WTC11 (cell line): ENCODE results near the gene LCLAT1. TPM values are rescaled to one million over a fixed set of nuclear protein-coding genes. Genes with fewer than 3 reads are reported as not detected.

Experiments
- ATAC-seq: fragments of 200-7000 bp; cut with Tn5 transposase; 2 replicates; pipeline ENCODE4 v1.10.0; 2021; ENCODE audit warnings: mild to moderate bottlenecking, moderate library complexity
- CTCF ChIA-PET: fragments of 300-600 bp; sonication (Branson Sonifier 250); formaldehyde crosslinking; loops from one replicate; lab custom pipeline; 2021; ENCODE audit warnings: antibody characterized with exemption; lab: Charles Lee
- POLR2A ChIA-PET: fragments of 350-600 bp; sonication (Branson Sonifier 250); formaldehyde crosslinking; loops from one replicate; lab custom pipeline; 2021; ENCODE audit warnings: antibody characterized with exemption; lab: Charles Lee
- DNase-seq: peaks from one replicate; pipeline ENCODE4 v3.0.0; 2021; ENCODE audit warnings: low spot score
- H3K27ac Mint-ChIP-seq: 2 replicates; pipeline ENCODE4 v1.8.0; 2021; ENCODE audit warnings: mixed read lengths
- H3K27me3 Mint-ChIP-seq: 2 replicates; pipeline ENCODE4 v1.8.0; 2021; ENCODE audit warnings: low read depth, mild to moderate bottlenecking, moderate library complexity, mixed read lengths
- H3K36me3 Mint-ChIP-seq: 2 replicates; pipeline ENCODE4 v1.8.0; 2021; ENCODE audit warnings: mixed read lengths
- H3K4me1 Mint-ChIP-seq: 2 replicates; pipeline ENCODE4 v1.8.0; 2022; ENCODE audit warnings: mixed read lengths
- H3K4me3 Mint-ChIP-seq: 2 replicates; pipeline ENCODE4 v1.8.0; 2021; ENCODE audit warnings: mild to moderate bottlenecking, moderate library complexity, mixed read lengths
- H3K9me3 Mint-ChIP-seq: 2 replicates; pipeline ENCODE4 v1.8.0; 2021; ENCODE audit warnings: mixed read lengths
- CBFB ChIP-seq: sonication (generic); formaldehyde crosslinking; IDR thresholded peaks from 2 replicates; pipeline ENCODE4 v1.8.1; 2022; ENCODE audit warnings: mild to moderate bottlenecking, low read depth, missing genetic modification reagents
- ESRRA ChIP-seq: sonication (generic); formaldehyde crosslinking; IDR thresholded peaks from 2 replicates; pipeline ENCODE4 v1.8.1; 2022; ENCODE audit warnings: mild to moderate bottlenecking, missing genetic modification reagents, borderline replicate concordance
- NFYB ChIP-seq: sonication (generic); formaldehyde crosslinking; conservative IDR thresholded peaks from 2 replicates; pipeline ENCODE4 v1.8.0; 2022; ENCODE audit warnings: low read depth, missing genetic modification reagents
- PRRX2 ChIP-seq: fragments of 250-450 bp; sonication (Bioruptor Pico); IDR thresholded peaks from 2 replicates; pipeline ENCODE4 v1.8.0; 2021; ENCODE audit warnings: mild to moderate bottlenecking
- RELA ChIP-seq: sonication (generic); formaldehyde crosslinking; IDR thresholded peaks from 2 replicates; pipeline ENCODE4 v1.8.1; 2022; ENCODE audit warnings: missing genetic modification reagents, mild to moderate bottlenecking, borderline replicate concordance
- RORB ChIP-seq: fragments of 250-450 bp; sonication (Bioruptor Pico); IDR thresholded peaks from 2 replicates; pipeline ENCODE4 v1.9.0; 2021; ENCODE audit warnings: mild to moderate bottlenecking
- SOX15 ChIP-seq: fragments of 250-450 bp; sonication (Bioruptor Pico); IDR thresholded peaks from 2 replicates; pipeline ENCODE4 v1.9.0; 2021; ENCODE audit warnings: mild to moderate bottlenecking
- TCF7 ChIP-seq: sonication (generic); formaldehyde crosslinking; IDR thresholded peaks from 2 replicates; pipeline ENCODE4 v1.8.0; 2022; ENCODE audit warnings: mild to moderate bottlenecking, low read depth, missing genetic modification reagents, moderate library complexity
- TEAD4 ChIP-seq: sonication (generic); formaldehyde crosslinking; IDR thresholded peaks from 2 replicates; pipeline ENCODE4 v1.8.0; 2022; ENCODE audit warnings: mild to moderate bottlenecking, missing genetic modification reagents
- ZNF423 ChIP-seq: fragments of 250-450 bp; sonication (Bioruptor Pico); IDR thresholded peaks from 2 replicates; pipeline ENCODE4 v2.1.2; 2022; ENCODE audit warnings: mild to moderate bottlenecking, moderate library complexity
- total RNA-seq: library from RNA; stranded (reverse); gene quantifications from 3 replicates; pipeline ENCODE4 v1.2.3, GENCODE V29; 2021
- TF ChIP-seq, protein P1 (sequence below): fragments of 250-450 bp; sonication (Bioruptor Pico); IDR thresholded peaks from 2 replicates; pipeline ENCODE4 v1.8.0; 2021; ENCODE audit warnings: mild to moderate bottlenecking
- TF ChIP-seq, protein P2 (sequence below): sonication (generic); formaldehyde crosslinking; IDR thresholded peaks from 2 replicates; pipeline ENCODE4 v1.8.0; 2022; ENCODE audit warnings: mild to moderate bottlenecking, missing genetic modification reagents
- TF ChIP-seq, protein P3 (sequence below): sonication (generic); formaldehyde crosslinking; IDR thresholded peaks from 2 replicates; pipeline ENCODE4 v1.8.0; 2023; ENCODE audit warnings: missing genetic modification reagents, mild to moderate bottlenecking, borderline replicate concordance
- TF ChIP-seq, protein P4 (sequence below): sonication (generic); formaldehyde crosslinking; IDR thresholded peaks from 2 replicates; pipeline ENCODE4 v1.8.1; 2023; ENCODE audit warnings: mild to moderate bottlenecking, missing genetic modification reagents, moderate library complexity
- TF ChIP-seq, protein P5 (sequence below): fragments of 200-600 bp; IDR thresholded peaks from 2 replicates; pipeline ENCODE4 v1.8.0; 2022; ENCODE audit warnings: antibody characterized with exemption
- TF ChIP-seq, protein P6 (sequence below): sonication (generic); formaldehyde crosslinking; IDR thresholded peaks from 2 replicates; pipeline ENCODE4 v1.8.1; 2023; ENCODE audit warnings: mild to moderate bottlenecking, missing genetic modification reagents
- TF ChIP-seq, protein P7 (sequence below): sonication (generic); formaldehyde crosslinking; IDR thresholded peaks from 2 replicates; pipeline ENCODE4 v1.8.1; 2023; ENCODE audit warnings: mild to moderate bottlenecking, missing genetic modification reagents, moderate library complexity

LCLAT1 gene
- total RNA-seq, 1 experiment from 2014 or later = 22.3 TPM

DNA sequence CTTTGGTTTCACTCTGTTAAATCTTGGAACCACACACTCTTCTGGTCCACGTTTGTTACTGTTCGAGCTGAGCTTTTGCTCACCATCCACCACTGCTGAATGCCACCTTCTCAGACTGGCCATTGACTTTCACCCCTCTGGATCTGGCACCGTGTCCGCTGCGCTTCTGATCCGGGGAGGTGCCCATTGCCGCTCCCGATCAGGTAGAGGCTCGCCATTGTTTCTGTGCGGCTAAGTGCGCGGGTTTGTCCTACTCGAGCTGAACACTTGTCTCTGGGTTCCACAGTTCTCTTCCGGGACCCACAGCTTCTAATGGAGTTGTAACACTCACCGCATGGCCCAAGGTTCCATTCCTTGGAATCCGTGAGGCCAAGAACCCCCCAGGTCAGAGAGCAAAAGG, 72.8 kb downstream of the LCLAT1 start (continued):
- TF ChIP-seq TCF7 (CRISPR knock-in tag) (no peak), TEAD4 (CRISPR knock-in tag) (no peak)
- TF ChIP-seq, all 79 proteins: peak for 0

DNA sequence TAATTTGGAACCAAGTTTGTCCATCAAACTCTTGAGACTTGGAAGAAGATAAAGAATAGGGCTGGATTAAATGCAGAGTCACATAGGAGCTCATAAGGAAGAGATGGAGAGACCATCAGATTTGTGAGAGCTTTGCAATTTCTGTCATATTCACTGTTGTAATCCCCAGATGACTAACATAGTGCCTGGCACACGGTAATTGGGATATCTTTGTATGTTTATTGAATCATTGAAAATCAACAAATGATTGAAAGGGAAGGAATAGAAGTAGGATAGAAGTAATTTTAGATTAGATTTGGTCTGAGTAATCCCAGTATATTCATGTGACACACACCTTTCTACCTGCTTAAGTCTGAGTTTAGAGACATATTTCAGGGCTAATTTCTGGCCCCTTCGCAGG, 75.4 kb downstream of the LCLAT1 start:
- ChIA-PET CTCF (interaction anchor here (0.6 to 1.3 kb wide), 2 partner anchors 17 to 189 kb away, joined by 3 to 6 read pairs; no protein-coding TSS in a partner anchor), POLR2A (no interaction called here)
- Mint-ChIP-seq H3K9me3 (peaks cover 36% of the 10 kb centered on the region), H3K27ac (no peak overlapping the region), H3K4me3 (no peak overlapping the region), H3K4me1 (peaks cover 11% of the 10 kb centered on the region)
- DNase-seq (no peak), ATAC-seq (no peak)
- TF ChIP-seq, protein P1, sequence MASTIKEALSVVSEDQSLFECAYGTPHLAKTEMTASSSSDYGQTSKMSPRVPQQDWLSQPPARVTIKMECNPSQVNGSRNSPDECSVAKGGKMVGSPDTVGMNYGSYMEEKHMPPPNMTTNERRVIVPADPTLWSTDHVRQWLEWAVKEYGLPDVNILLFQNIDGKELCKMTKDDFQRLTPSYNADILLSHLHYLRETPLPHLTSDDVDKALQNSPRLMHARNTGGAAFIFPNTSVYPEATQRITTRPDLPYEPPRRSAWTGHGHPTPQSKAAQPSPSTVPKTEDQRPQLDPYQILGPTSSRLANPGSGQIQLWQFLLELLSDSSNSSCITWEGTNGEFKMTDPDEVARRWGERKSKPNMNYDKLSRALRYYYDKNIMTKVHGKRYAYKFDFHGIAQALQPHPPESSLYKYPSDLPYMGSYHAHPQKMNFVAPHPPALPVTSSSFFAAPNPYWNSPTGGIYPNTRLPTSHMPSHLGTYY (CRISPR knock-in tag) = no peak
- TF ChIP-seq PRRX2 (CRISPR knock-in tag) (no peak), RORB (CRISPR knock-in tag) (no peak)
- TF ChIP-seq, protein P2, sequence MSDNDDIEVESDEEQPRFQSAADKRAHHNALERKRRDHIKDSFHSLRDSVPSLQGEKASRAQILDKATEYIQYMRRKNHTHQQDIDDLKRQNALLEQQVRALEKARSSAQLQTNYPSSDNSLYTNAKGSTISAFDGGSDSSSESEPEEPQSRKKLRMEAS = no peak
- TF ChIP-seq, protein P3, sequence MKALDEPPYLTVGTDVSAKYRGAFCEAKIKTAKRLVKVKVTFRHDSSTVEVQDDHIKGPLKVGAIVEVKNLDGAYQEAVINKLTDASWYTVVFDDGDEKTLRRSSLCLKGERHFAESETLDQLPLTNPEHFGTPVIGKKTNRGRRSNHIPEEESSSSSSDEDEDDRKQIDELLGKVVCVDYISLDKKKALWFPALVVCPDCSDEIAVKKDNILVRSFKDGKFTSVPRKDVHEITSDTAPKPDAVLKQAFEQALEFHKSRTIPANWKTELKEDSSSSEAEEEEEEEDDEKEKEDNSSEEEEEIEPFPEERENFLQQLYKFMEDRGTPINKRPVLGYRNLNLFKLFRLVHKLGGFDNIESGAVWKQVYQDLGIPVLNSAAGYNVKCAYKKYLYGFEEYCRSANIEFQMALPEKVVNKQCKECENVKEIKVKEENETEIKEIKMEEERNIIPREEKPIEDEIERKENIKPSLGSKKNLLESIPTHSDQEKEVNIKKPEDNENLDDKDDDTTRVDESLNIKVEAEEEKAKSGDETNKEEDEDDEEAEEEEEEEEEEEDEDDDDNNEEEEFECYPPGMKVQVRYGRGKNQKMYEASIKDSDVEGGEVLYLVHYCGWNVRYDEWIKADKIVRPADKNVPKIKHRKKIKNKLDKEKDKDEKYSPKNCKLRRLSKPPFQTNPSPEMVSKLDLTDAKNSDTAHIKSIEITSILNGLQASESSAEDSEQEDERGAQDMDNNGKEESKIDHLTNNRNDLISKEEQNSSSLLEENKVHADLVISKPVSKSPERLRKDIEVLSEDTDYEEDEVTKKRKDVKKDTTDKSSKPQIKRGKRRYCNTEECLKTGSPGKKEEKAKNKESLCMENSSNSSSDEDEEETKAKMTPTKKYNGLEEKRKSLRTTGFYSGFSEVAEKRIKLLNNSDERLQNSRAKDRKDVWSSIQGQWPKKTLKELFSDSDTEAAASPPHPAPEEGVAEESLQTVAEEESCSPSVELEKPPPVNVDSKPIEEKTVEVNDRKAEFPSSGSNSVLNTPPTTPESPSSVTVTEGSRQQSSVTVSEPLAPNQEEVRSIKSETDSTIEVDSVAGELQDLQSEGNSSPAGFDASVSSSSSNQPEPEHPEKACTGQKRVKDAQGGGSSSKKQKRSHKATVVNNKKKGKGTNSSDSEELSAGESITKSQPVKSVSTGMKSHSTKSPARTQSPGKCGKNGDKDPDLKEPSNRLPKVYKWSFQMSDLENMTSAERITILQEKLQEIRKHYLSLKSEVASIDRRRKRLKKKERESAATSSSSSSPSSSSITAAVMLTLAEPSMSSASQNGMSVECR (CRISPR knock-in tag) = no peak
- TF ChIP-seq, all 79 proteins: peak for 0
- no peaks in the 10 kb centered on the region for H3K27me3 Mint-ChIP-seq
- peaks cover 37% of the 10 kb centered on the region for H3K36me3 Mint-ChIP-seq

DNA sequence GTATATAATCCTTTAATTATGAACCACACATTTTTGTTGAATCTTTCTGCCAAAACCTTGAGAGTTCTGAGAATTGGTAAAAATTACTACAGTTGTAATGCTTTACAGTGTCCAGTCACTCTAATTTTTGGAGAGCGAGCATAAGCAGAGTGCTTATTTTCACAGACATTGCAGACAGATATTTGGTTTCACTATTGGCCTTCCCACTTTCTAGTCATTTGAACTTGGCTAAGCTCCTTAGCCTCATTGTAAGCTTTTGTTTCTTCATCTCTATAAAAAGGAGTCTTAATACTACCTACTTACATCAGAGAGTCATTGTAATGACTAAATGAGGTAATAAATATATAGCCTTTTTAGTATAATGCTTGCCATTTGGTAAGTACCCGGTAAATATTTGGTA, 80.4 kb downstream of the LCLAT1 start:
- no peak overlapping the region for H3K4me3 Mint-ChIP-seq
- CTCF ChIA-PET = no interaction called here
- H3K27ac Mint-ChIP-seq = no peak overlapping the region
- H3K4me1 Mint-ChIP-seq = peaks cover 9% of the 10 kb centered on the region
- no peaks in the 10 kb centered on the region for H3K36me3 Mint-ChIP-seq
- H3K9me3 Mint-ChIP-seq = no peaks in the 10 kb centered on the region
- H3K27me3 Mint-ChIP-seq = no peaks in the 10 kb centered on the region
- no peak for DNase-seq
- POLR2A ChIA-PET = no interaction called here
- no peak for ATAC-seq
- TF ChIP-seq, protein P4, sequence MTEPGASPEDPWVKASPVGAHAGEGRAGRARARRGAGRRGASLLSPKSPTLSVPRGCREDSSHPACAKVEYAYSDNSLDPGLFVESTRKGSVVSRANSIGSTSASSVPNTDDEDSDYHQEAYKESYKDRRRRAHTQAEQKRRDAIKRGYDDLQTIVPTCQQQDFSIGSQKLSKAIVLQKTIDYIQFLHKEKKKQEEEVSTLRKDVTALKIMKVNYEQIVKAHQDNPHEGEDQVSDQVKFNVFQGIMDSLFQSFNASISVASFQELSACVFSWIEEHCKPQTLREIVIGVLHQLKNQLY (CRISPR knock-in tag) = no peak
- TF ChIP-seq SOX15 (no peak), TCF7 (CRISPR knock-in tag) (no peak), CBFB (CRISPR knock-in tag) (no peak), RELA (no peak), TEAD4 (CRISPR knock-in tag) (no peak), ZNF423 (CRISPR knock-in tag) (no peak), ESRRA (no peak), NFYB (CRISPR knock-in tag) (no peak)
- TF ChIP-seq, protein P5, sequence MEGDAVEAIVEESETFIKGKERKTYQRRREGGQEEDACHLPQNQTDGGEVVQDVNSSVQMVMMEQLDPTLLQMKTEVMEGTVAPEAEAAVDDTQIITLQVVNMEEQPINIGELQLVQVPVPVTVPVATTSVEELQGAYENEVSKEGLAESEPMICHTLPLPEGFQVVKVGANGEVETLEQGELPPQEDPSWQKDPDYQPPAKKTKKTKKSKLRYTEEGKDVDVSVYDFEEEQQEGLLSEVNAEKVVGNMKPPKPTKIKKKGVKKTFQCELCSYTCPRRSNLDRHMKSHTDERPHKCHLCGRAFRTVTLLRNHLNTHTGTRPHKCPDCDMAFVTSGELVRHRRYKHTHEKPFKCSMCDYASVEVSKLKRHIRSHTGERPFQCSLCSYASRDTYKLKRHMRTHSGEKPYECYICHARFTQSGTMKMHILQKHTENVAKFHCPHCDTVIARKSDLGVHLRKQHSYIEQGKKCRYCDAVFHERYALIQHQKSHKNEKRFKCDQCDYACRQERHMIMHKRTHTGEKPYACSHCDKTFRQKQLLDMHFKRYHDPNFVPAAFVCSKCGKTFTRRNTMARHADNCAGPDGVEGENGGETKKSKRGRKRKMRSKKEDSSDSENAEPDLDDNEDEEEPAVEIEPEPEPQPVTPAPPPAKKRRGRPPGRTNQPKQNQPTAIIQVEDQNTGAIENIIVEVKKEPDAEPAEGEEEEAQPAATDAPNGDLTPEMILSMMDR = no peak
- TF ChIP-seq, protein P6, sequence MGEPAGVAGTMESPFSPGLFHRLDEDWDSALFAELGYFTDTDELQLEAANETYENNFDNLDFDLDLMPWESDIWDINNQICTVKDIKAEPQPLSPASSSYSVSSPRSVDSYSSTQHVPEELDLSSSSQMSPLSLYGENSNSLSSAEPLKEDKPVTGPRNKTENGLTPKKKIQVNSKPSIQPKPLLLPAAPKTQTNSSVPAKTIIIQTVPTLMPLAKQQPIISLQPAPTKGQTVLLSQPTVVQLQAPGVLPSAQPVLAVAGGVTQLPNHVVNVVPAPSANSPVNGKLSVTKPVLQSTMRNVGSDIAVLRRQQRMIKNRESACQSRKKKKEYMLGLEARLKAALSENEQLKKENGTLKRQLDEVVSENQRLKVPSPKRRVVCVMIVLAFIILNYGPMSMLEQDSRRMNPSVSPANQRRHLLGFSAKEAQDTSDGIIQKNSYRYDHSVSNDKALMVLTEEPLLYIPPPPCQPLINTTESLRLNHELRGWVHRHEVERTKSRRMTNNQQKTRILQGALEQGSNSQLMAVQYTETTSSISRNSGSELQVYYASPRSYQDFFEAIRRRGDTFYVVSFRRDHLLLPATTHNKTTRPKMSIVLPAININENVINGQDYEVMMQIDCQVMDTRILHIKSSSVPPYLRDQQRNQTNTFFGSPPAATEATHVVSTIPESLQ (CRISPR knock-in tag) = no peak
- TF ChIP-seq, protein P2 = no peak
- TF ChIP-seq, protein P1 (CRISPR knock-in tag) = no peak
- TF ChIP-seq, protein P7, sequence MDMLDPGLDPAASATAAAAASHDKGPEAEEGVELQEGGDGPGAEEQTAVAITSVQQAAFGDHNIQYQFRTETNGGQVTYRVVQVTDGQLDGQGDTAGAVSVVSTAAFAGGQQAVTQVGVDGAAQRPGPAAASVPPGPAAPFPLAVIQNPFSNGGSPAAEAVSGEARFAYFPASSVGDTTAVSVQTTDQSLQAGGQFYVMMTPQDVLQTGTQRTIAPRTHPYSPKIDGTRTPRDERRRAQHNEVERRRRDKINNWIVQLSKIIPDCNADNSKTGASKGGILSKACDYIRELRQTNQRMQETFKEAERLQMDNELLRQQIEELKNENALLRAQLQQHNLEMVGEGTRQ (CRISPR knock-in tag) = no peak
